ENCODE measurements around the gene GLMP. TPM values are rescaled to one million over a fixed set of nuclear protein-coding genes. Genes with fewer than 3 reads are reported as not detected.

The GLMP gene
- polyA plus RNA-seq, 1 donor (not counting 4 experiments of a cell fraction or from before 2014, with no cell fraction given): 12.5 TPM

DNA sequence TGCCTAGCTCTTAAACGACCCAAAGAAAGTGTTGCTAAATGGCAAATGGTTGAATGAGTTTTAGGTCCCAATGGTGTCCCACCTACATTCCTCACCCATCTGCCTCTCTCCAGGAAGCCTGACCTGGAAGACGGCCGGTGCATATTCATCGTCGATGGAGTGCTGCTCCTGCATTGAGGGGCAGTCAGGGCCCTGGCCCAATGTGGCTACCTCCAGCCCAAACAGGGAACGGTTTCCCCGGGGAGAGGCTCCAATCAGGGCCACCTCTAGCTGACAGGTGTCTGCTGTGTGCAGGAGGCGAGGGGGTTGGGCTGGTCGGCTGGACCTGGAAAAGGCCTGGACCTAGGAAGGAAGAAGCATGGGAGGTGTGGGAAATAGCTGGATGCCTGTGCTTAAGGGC is 1.6 kb downstream of the GLMP start:
- TF ChIP-seq, protein P1, sequence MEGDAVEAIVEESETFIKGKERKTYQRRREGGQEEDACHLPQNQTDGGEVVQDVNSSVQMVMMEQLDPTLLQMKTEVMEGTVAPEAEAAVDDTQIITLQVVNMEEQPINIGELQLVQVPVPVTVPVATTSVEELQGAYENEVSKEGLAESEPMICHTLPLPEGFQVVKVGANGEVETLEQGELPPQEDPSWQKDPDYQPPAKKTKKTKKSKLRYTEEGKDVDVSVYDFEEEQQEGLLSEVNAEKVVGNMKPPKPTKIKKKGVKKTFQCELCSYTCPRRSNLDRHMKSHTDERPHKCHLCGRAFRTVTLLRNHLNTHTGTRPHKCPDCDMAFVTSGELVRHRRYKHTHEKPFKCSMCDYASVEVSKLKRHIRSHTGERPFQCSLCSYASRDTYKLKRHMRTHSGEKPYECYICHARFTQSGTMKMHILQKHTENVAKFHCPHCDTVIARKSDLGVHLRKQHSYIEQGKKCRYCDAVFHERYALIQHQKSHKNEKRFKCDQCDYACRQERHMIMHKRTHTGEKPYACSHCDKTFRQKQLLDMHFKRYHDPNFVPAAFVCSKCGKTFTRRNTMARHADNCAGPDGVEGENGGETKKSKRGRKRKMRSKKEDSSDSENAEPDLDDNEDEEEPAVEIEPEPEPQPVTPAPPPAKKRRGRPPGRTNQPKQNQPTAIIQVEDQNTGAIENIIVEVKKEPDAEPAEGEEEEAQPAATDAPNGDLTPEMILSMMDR (optimal IDR thresholded peaks at IDR 0.05 in 1 of 3, IDR thresholded peaks at IDR 0.05 in 1 of 3, conservative IDR thresholded peaks at IDR 0.05 in 1 of 3; ENCODE audit: extremely low read depth in 1 of 3, insufficient read depth in 2 of 3, low read length in 3 of 3): no peak
- no peak for TF ChIP-seq EZH2 (IDR thresholded peaks at IDR 0.05; ENCODE audit: low read length)
- H3K4me2 ChIP-seq (ENCODE audit: control insufficient read depth, extremely low read depth, insufficient read depth, low read depth, low read length): no peak overlapping the region
- H3K27ac ChIP-seq (ENCODE audit: control insufficient read depth, insufficient read depth, low read length): no peak overlapping the region
- no peak for DNase-seq (ENCODE audit: low read depth, low spot score)
- no peak for FAIRE-seq
- H3K4me1 ChIP-seq (ENCODE audit: control insufficient read depth, extremely low read depth, insufficient read depth, low read length): peaks cover 8% of the 10 kb centered on the region
- no peaks in the 10 kb centered on the region for H3K27me3 ChIP-seq (ENCODE audit: control insufficient read depth, extremely low read depth, insufficient read depth, low read length)
- H3K9me1 ChIP-seq (ENCODE audit: control insufficient read depth, extremely low read depth, insufficient read depth, low read length): no peaks in the 10 kb centered on the region
- peaks cover 0 to 14% of the 10 kb centered on the region in 2 experiments for H3K36me3 ChIP-seq (ENCODE audit: control insufficient read depth in 2 of 2, extremely low read depth in 1 of 2, insufficient read depth in 2 of 2, low read length in 2 of 2)
- dilution Hi-C loops (cut with MboI; ENCODE audit: extremely low pct_ligation_motif_present, low sequenced_read_pairs): no loop called here
- H3K4me3 ChIP-seq (ENCODE audit: control insufficient read depth in 2 of 3, extremely low read depth in 1 of 3, insufficient read depth in 2 of 3, low read depth in 1 of 3, low read length in 3 of 3): no peak overlapping the region
- H3K9ac ChIP-seq (ENCODE audit: control insufficient read depth, extremely low read depth, insufficient read depth, low read length): no peak overlapping the region
- no peaks in the 10 kb centered on the region for H4K20me1 ChIP-seq (ENCODE audit: control insufficient read depth, extremely low read depth, insufficient read depth, low read length)
- H2AFZ ChIP-seq (ENCODE audit: control insufficient read depth, low read length): no peak overlapping the region
- H3K9me3 ChIP-seq (ENCODE audit: control insufficient read depth, low read depth, low read length): no peaks in the 10 kb centered on the region
- peaks cover 2% of the 10 kb centered on the region for H3K79me2 ChIP-seq (ENCODE audit: control insufficient read depth, insufficient read depth, low read length)

DNA sequence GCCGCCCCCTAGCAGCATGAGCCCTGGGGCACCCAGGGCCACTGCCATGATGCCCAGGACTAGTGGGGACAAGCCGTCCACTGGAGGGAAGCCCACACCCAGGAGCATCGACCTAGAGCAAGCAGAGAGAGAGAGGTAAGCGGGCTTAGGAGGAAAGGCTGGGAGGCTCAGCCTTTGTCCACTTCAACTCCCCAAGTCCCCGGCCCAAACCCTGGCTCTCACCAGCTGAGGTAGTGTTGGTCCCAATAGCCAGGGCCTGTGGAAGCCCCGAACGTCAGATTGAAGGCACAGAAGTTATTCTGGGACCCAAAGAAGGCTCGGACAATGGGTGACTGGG is 2.4 kb downstream of the GLMP start:
- peaks cover 2% of the 10 kb centered on the region for H3K79me2 ChIP-seq (ENCODE audit: control insufficient read depth, insufficient read depth, low read length)
- no peaks in the 10 kb centered on the region for H3K9me1 ChIP-seq (ENCODE audit: control insufficient read depth, extremely low read depth, insufficient read depth, low read length)
- H3K9me3 ChIP-seq (ENCODE audit: control insufficient read depth, low read depth, low read length): no peaks in the 10 kb centered on the region
- no peak overlapping the region for H3K27ac ChIP-seq (ENCODE audit: control insufficient read depth, insufficient read depth, low read length)
- no peak for TF ChIP-seq EZH2 (IDR thresholded peaks at IDR 0.05; ENCODE audit: low read length)
- H3K36me3 ChIP-seq (ENCODE audit: control insufficient read depth in 2 of 2, extremely low read depth in 1 of 2, insufficient read depth in 2 of 2, low read length in 2 of 2): peaks cover 0 to 16% of the 10 kb centered on the region in 2 experiments
- no peaks in the 10 kb centered on the region for H3K27me3 ChIP-seq (ENCODE audit: control insufficient read depth, extremely low read depth, insufficient read depth, low read length)
- FAIRE-seq (no peak), DNase-seq (ENCODE audit: low read depth, low spot score) (no peak)
- no peak overlapping the region for H2AFZ ChIP-seq (ENCODE audit: control insufficient read depth, low read length)
- no peak overlapping the region for H3K4me2 ChIP-seq (ENCODE audit: control insufficient read depth, extremely low read depth, insufficient read depth, low read depth, low read length)
- peaks cover 8% of the 10 kb centered on the region for H3K4me1 ChIP-seq (ENCODE audit: control insufficient read depth, extremely low read depth, insufficient read depth, low read length)
- no peak overlapping the region for H3K4me3 ChIP-seq (ENCODE audit: control insufficient read depth in 2 of 3, extremely low read depth in 1 of 3, insufficient read depth in 2 of 3, low read depth in 1 of 3, low read length in 3 of 3)
- no peak overlapping the region for H3K9ac ChIP-seq (ENCODE audit: control insufficient read depth, extremely low read depth, insufficient read depth, low read length)
- dilution Hi-C loops (cut with MboI; ENCODE audit: extremely low pct_ligation_motif_present, low sequenced_read_pairs): no loop called here
- H4K20me1 ChIP-seq (ENCODE audit: control insufficient read depth, extremely low read depth, insufficient read depth, low read length): no peaks in the 10 kb centered on the region
